H9 (cell line): ENCODE measurements around the gene LRP1. TPM values are rescaled to one million over a fixed set of nuclear protein-coding genes. Genes with fewer than 3 reads are reported as not detected.

Experiments
- DNase-seq: peaks from one replicate; pipeline ENCODE4 v3.0.0-alpha.2; 2017
- H2AFZ ChIP-seq: one replicate; pipeline ENCODE4 v1.6.1; 2013; ENCODE audit warnings: mild to moderate bottlenecking, low read length, control low read depth, moderate library complexity
- H2AK5ac ChIP-seq: 2 replicates; pipeline ENCODE4 v1.6.1; 2013; ENCODE audit warnings: low read length, control low read depth, mixed read lengths; ENCODE audit not compliant: insufficient read length
- H2BK120ac ChIP-seq: one replicate; pipeline ENCODE4 v1.6.1; 2013; ENCODE audit warnings: low read depth, mild to moderate bottlenecking, low read length, control low read depth, inconsistent platforms; ENCODE audit not compliant: poor library complexity, severe bottlenecking
- H2BK12ac ChIP-seq: 2 replicates; pipeline ENCODE4 v1.6.1; 2013; ENCODE audit warnings: low read length, control low read depth, mixed read lengths, low read depth; ENCODE audit not compliant: insufficient read length
- H2BK15ac ChIP-seq: 2 replicates; pipeline ENCODE4 v1.6.1; 2013; ENCODE audit warnings: low read depth, low read length, control low read depth
- H2BK20ac ChIP-seq: one replicate; pipeline ENCODE4 v1.6.1; 2013; ENCODE audit warnings: low read depth, mild to moderate bottlenecking, low read length, control low read depth, inconsistent platforms; ENCODE audit not compliant: poor library complexity, severe bottlenecking
- H2BK5ac ChIP-seq: 2 replicates; pipeline ENCODE4 v1.6.1; 2013; ENCODE audit warnings: low read length, control low read depth, mixed read lengths; ENCODE audit not compliant: insufficient read length
- H3K14ac ChIP-seq: 2 replicates; pipeline ENCODE4 v1.6.1; 2013; ENCODE audit warnings: low read length, control low read depth; ENCODE audit not compliant: insufficient read depth
- H3K18ac ChIP-seq: 2 replicates; pipeline ENCODE4 v1.6.1; 2013; ENCODE audit warnings: low read depth, mild to moderate bottlenecking, mixed read lengths, low read length, control low read depth; ENCODE audit not compliant: insufficient read length
- H3K23ac ChIP-seq: 2 replicates; pipeline ENCODE4 v1.6.1; 2013; ENCODE audit warnings: low read length, control low read depth, mixed read lengths, low read depth; ENCODE audit not compliant: insufficient read length
- H3K23me2 ChIP-seq: 2 replicates; pipeline ENCODE4 v1.6.1; 2013; ENCODE audit warnings: low read depth, mild to moderate bottlenecking, mixed read lengths, low read length, control low read depth; ENCODE audit not compliant: insufficient read length, poor library complexity, severe bottlenecking
- H3K27ac ChIP-seq: 2 replicates; pipeline ENCODE4 v1.5.1; 2013; ENCODE audit warnings: low read length, control low read depth, mixed read lengths, low read depth; ENCODE audit not compliant: insufficient read length
- H3K27me3 ChIP-seq: 2 replicates; pipeline ENCODE4 v1.6.1; 2013; ENCODE audit warnings: low read length, control low read depth, inconsistent platforms; ENCODE audit not compliant: insufficient read depth
- H3K4ac ChIP-seq: 2 replicates; pipeline ENCODE4 v1.6.1; 2013; ENCODE audit warnings: low read depth, mild to moderate bottlenecking, control low read depth, inconsistent platforms, low read length, moderate library complexity
- H3K4me1 ChIP-seq: 2 replicates; pipeline ENCODE4 v1.6.1; 2013; ENCODE audit warnings: low read length, control low read depth, inconsistent platforms; ENCODE audit not compliant: insufficient read depth
- H3K4me2 ChIP-seq: 2 replicates; pipeline ENCODE4 v1.6.1; 2013; ENCODE audit warnings: low read length, control low read depth, mixed read lengths; ENCODE audit not compliant: insufficient read length, insufficient read depth
- H3K56ac ChIP-seq: 2 replicates; pipeline ENCODE4 v1.6.1; 2013; ENCODE audit warnings: low read depth, mild to moderate bottlenecking, mixed read lengths, low read length, control low read depth; ENCODE audit not compliant: insufficient read length
- H3K79me1 ChIP-seq: 2 replicates; pipeline ENCODE4 v1.6.1; 2013; ENCODE audit warnings: low read depth, mild to moderate bottlenecking, moderate library complexity, low read length, control low read depth, inconsistent platforms; ENCODE audit not compliant: insufficient read depth, poor library complexity, severe bottlenecking
- H3K79me2 ChIP-seq: 2 replicates; pipeline ENCODE4 v1.6.1; 2013; ENCODE audit warnings: low read length, control low read depth, inconsistent platforms; ENCODE audit not compliant: insufficient read depth
- H3K9ac ChIP-seq: 2 replicates; pipeline ENCODE4 v1.6.1; 2013; ENCODE audit warnings: low read length, control low read depth, mixed read lengths; ENCODE audit not compliant: insufficient read length; ENCODE audit errors: extremely low read depth
- H3K9me3 ChIP-seq: one replicate; pipeline ENCODE4 v1.6.1; 2013; ENCODE audit warnings: low read depth, low read length, inconsistent platforms; ENCODE audit not compliant: control insufficient read depth
- H3T11ph ChIP-seq: one replicate; pipeline ENCODE4 v1.6.1; 2013; ENCODE audit warnings: mild to moderate bottlenecking, low read length, control low read depth, inconsistent platforms
- H4K20me1 ChIP-seq: one replicate; pipeline ENCODE4 v1.6.1; 2013; ENCODE audit not compliant: control insufficient read depth, insufficient read length, insufficient read depth
- H4K5ac ChIP-seq: 2 replicates; pipeline ENCODE4 v1.6.1; 2013; ENCODE audit warnings: low read depth, mild to moderate bottlenecking, mixed read lengths, low read length, control low read depth; ENCODE audit not compliant: insufficient read length
- H4K8ac ChIP-seq: replicated peaks from 2 replicates; pipeline ENCODE4 v1.6.1; 2013; ENCODE audit warnings: low read length, control low read depth, mixed read lengths, low read depth; ENCODE audit not compliant: insufficient read length
- H4K91ac ChIP-seq: 2 replicates; pipeline ENCODE4 v1.6.1; 2013; ENCODE audit warnings: low read depth, mild to moderate bottlenecking, moderate library complexity, mixed read lengths, low read length, control low read depth; ENCODE audit not compliant: insufficient read length
- H3K27ac Mint-ChIP-seq, 3 experiments: 2 replicates in 2 of 3; 3 replicates in 1 of 3; pipeline ENCODE4 v1.8.0; 2020 to 2021; ENCODE audit warnings: mixed read lengths in 3 of 3, mild to moderate bottlenecking in 1 of 3, moderate library complexity in 1 of 3
- H3K27me3 Mint-ChIP-seq: 2 replicates; pipeline ENCODE4 v1.8.0; 2021; ENCODE audit warnings: low read depth, mild to moderate bottlenecking, moderate library complexity, mixed read lengths
- H3K36me3 Mint-ChIP-seq, 3 experiments: 2 replicates in 2 of 3; 3 replicates in 1 of 3; pipeline ENCODE4 v1.8.0; 2020 to 2021; ENCODE audit warnings: low read depth in 3 of 3, mixed read lengths in 3 of 3; ENCODE audit not compliant: insufficient read depth in 1 of 3
- H3K4me1 Mint-ChIP-seq, 2 experiments: 2 replicates each; pipeline ENCODE4 v1.8.0; 2020; ENCODE audit warnings: mixed read lengths in 2 of 2
- H3K4me3 Mint-ChIP-seq, 2 experiments: 2 replicates in 1 of 2; 3 replicates in 1 of 2; pipeline ENCODE4 v1.8.0; 2020 to 2021; ENCODE audit warnings: mild to moderate bottlenecking in 2 of 2, mixed read lengths in 2 of 2, moderate library complexity in 1 of 2
- H3K9me3 Mint-ChIP-seq, 2 experiments: 2 replicates in 1 of 2; 3 replicates in 1 of 2; pipeline ENCODE4 v1.8.0; 2020; ENCODE audit warnings: mild to moderate bottlenecking in 2 of 2, mixed read lengths in 2 of 2, moderate library complexity in 1 of 2
- CTCF ChIP-seq: fragments of 200-600 bp; sonication (generic); conservative IDR thresholded peaks from 3 replicates; pipeline ENCODE4 v1.8.0; 2021; ENCODE audit warnings: antibody characterized with exemption, mild to moderate bottlenecking
- WGBS: extraction: QIAGEN DNeasy Blood & Tissue Kit; methylation state at CpG from one replicate; pipeline ENCODE4 v1.1.7; 2013; ENCODE audit warnings: missing lambda C conversion rate, low lambda C conversion rate, mixed read lengths; ENCODE audit not compliant: insufficient read length; ENCODE audit errors: extremely low coverage; 5-methylcytosine and 5-hydroxymethylcytosine counted together
- total RNA-seq: library from RNA; stranded (reverse); gene quantifications from 2 replicates; pipeline ENCODE4 v1.2.1, GENCODE V29; 2021

Gene LRP1
- total RNA-seq, 1 experiment from 2014 or later, result 115 TPM

- peaks cover 4% of the 10 kb centered on the region for H4K20me1 ChIP-seq
- no peaks in the 10 kb centered on the region for H3K4me1 ChIP-seq
- Mint-ChIP-seq H3K27ac (no peak overlapping the region), H3K27me3 (peaks cover 69% of the 10 kb centered on the region), H3K9me3 (no peaks in the 10 kb centered on the region), H3K4me3 (peak overlapping the region in 1 of 2 experiments; percentile 69; a peak in 2 of 5 replicates), H3K4me1 (peaks cover 49 to 58% of the 10 kb centered on the region in 2 experiments), H3K36me3 (peaks cover 32 to 36% (median 34%) of the 10 kb centered on the region in 3 experiments)
- H2AK5ac ChIP-seq, result no peak overlapping the region
- no peak overlapping the region for H3K23ac ChIP-seq
- H4K5ac ChIP-seq, result no peak overlapping the region
- peaks cover 26% of the 10 kb centered on the region for H3K23me2 ChIP-seq
- no peak overlapping the region for H3T11ph ChIP-seq
- no peak overlapping the region for H3K4ac ChIP-seq
- no peak overlapping the region for H2AFZ ChIP-seq
- no peak overlapping the region for H2BK120ac ChIP-seq
- no peak overlapping the region for H3K27ac ChIP-seq
- no peak overlapping the region for H4K91ac ChIP-seq
- H3K14ac ChIP-seq, result no peak overlapping the region
- no peak overlapping the region for H2BK15ac ChIP-seq
- no peaks in the 10 kb centered on the region for H3K79me1 ChIP-seq
- H3K79me2 ChIP-seq, result no peaks in the 10 kb centered on the region
- no peak overlapping the region for H3K4me2 ChIP-seq
- H3K56ac ChIP-seq, result no peak overlapping the region
- TF ChIP-seq CTCF, result no peak
- no CpG with 5 or more reads among the region's 40 CpGs for WGBS
- H3K9ac ChIP-seq, result no peak overlapping the region
- H3K9me3 ChIP-seq, result no peaks in the 10 kb centered on the region
- DNase-seq, result peak; percentile 78
- no peak overlapping the region for H2BK5ac ChIP-seq
- H3K18ac ChIP-seq, result no peak overlapping the region
- peaks cover 45% of the 10 kb centered on the region for H3K27me3 ChIP-seq
- no peak overlapping the region for H2BK20ac ChIP-seq
- H4K8ac ChIP-seq, result no peak overlapping the region
- no peak overlapping the region for H2BK12ac ChIP-seq
Observed at GRCh38 chr12:57236201-57236924, 108.1 kb downstream of the LRP1 start.
